Fibroblast of the aortic adventitia (primary cell): ENCODE measurements around the gene MED29. TPM values are rescaled to one million over a fixed set of nuclear protein-coding genes. Genes with fewer than 3 reads are reported as not detected.

Source experiments
- DNase-seq: peaks from one replicate; pipeline ENCODE4 v3.0.0-alpha.2; 2010; ENCODE audit warnings: low read depth
- H3K4me3 ChIP-seq: 2 replicates; pipeline ENCODE4 v1.5.1; 2011; ENCODE audit warnings: low read depth, mild to moderate bottlenecking, control low read depth, low read length, moderate library complexity
- CTCF ChIP-seq: IDR thresholded peaks from 2 replicates; pipeline ENCODE4 v1.5.1; 2011; ENCODE audit warnings: mild to moderate bottlenecking, low read length, control low read depth, inconsistent platforms; ENCODE audit not compliant: insufficient read depth
- total RNA-seq: library from RNA; depleted of rRNA; stranded (reverse); fragments of >200 nt; gene quantifications from 2 replicates; pipeline ENCODE4 v1.2.3, GENCODE V29; 2012; ENCODE audit warnings: low replicate concordance

Gene MED29
- total RNA-seq, 1 donor: 25.7 TPM

GRCh38 chr19:39430675-39431593, 39.8 kb downstream of the MED29 start:
- peak; percentile 86 for DNase-seq
- no peak for TF ChIP-seq CTCF
- no peak overlapping the region for H3K4me3 ChIP-seq

DNA sequence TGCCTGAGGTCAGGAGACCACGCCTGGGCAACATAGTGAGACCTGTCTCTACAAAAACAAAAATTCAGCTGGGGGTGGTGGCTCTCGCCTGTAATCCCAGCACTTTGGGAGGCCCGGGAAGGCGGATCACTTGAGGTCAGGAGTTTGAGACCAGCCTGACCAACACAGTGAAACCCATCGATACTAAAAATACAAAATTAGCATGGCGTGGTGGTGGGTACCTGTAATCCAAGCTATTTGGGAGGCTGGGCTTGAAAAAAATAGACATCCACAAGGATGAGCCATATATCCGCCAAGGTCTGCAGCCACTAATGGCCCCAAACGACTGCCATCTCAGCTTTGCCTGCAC, 41.5 kb downstream of the MED29 start:
- H3K4me3 ChIP-seq: no peak overlapping the region
- TF ChIP-seq CTCF: no peak
- DNase-seq: no peak

- no peak overlapping the region for H3K4me3 ChIP-seq
- no peak for TF ChIP-seq CTCF
- DNase-seq: no peak
These were observed 42.4 kb downstream of the MED29 start for GRCh38 chr19:39433480-39434079.

DNA sequence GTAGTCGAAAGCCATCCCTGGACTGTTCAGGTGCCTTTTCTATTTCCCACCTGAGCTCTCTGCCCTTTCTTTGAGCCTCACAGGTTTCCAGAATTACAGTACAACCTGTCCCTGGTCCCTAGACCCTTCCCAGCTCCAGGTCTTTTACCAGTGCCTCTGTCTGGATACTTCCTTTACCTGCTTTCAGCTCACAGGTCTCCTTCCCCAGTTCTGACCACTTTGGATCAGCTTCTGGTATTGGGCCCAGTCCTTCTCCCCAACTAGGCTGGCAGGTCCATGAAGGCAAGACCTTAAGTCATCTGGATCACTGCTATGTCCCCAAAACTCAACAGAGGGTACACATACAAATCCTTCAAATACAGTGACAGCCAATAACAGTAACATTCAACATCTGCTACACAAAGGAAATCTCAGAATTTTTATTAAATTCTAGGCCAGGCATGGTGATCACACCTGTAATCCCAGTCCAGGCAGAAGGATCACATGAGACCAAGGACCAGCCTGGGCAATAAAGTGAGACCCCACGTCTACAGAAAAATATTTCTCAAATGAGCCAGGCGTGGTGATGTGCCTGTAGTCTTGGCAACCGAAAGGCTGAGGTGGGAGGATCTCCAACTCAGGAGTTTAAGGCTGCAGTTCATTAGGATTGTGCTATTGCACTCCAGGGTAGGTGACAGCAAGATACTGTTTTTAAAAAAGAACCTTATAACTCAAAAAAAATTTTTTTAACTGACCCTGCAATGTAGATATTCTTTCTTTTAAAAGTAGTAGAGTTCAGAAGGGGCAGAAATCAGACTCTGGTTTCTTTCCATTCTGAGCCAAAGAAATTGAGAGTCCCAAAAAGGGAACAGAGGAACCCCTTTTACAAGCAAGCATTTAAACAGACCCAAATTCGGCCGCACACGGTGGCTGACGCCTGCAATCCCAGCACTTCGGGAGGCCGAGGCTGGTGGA, 43.2 kb downstream of the MED29 start:
- DNase-seq: no peak
- H3K4me3 ChIP-seq: peak overlapping the region; percentile 94

GRCh38 chr19:39435499-39436349, 44.5 kb downstream of the MED29 start, which contains the start of gene RPS16:
Gene RPS16 (minus strand): TSS chr19:39435949. CDS start chr19:39435895, 54 bp downstream.
- H3K4me3 ChIP-seq: peak within 1 kb of the TSS; percentile 94
- TF ChIP-seq CTCF: no peak
- peak; percentile 95 for DNase-seq

More for the DNA sequence above, 43.2 kb downstream of the MED29 start:
- TF ChIP-seq CTCF: no peak
